NCI-H526 treated with DMSO at 0.1 percent for 48 hours (cell line): ENCODE data around the gene ISG20L2.

Experiments used
- DNase-seq: peaks from one replicate; lab custom pipeline; 2025; lab: John Stamatoyannopoulos, UW

ISG20L2 gene

GRCh38 chr1:156689035-156689952 is 39.3 kb downstream of the ISG20L2 start:
- peak; percentile 87 for DNase-seq

- DNase-seq = peak; percentile 44
Measured at GRCh38 chr1:156684227-156684782, 44.3 kb downstream of the ISG20L2 start.

- no peak for DNase-seq
Measured at GRCh38 chr1:156682166-156682890, 46.2 kb downstream of the ISG20L2 start.

GRCh38 chr1:156681196-156681960 is 47.2 kb downstream of the ISG20L2 start:
- DNase-seq = no peak

- DNase-seq = no peak
Measured at GRCh38 chr1:156680056-156680455, 48.5 kb downstream of the ISG20L2 start.

- peak; percentile 80 for DNase-seq
Measured at GRCh38 chr1:156677616-156678596, 50.7 kb downstream of the ISG20L2 start.

- DNase-seq = peak; percentile 61
Measured at GRCh38 chr1:156676820-156677615, 51.5 kb downstream of the ISG20L2 start, which contains the start of gene NES. Gene NES (minus strand): TSS chr1:156677407. CDS start chr1:156677264, 143 bp downstream.

GRCh38 chr1:156676114-156676819 is 52.3 kb downstream of the ISG20L2 start:
- no peak for DNase-seq

GRCh38 chr1:156675210-156676113 is 53.1 kb downstream of the ISG20L2 start:
- DNase-seq = no peak

- DNase-seq = no peak
Measured at GRCh38 chr1:156673387-156674121, 55.0 kb downstream of the ISG20L2 start.
